ENCODE data around the gene POMT1. TPM values are rescaled to one million over a fixed set of nuclear protein-coding genes. Genes with fewer than 3 reads are reported as not detected.

Gene POMT1
- total RNA-seq, 1 donor from 2014 or later: 34.8 TPM

DNA sequence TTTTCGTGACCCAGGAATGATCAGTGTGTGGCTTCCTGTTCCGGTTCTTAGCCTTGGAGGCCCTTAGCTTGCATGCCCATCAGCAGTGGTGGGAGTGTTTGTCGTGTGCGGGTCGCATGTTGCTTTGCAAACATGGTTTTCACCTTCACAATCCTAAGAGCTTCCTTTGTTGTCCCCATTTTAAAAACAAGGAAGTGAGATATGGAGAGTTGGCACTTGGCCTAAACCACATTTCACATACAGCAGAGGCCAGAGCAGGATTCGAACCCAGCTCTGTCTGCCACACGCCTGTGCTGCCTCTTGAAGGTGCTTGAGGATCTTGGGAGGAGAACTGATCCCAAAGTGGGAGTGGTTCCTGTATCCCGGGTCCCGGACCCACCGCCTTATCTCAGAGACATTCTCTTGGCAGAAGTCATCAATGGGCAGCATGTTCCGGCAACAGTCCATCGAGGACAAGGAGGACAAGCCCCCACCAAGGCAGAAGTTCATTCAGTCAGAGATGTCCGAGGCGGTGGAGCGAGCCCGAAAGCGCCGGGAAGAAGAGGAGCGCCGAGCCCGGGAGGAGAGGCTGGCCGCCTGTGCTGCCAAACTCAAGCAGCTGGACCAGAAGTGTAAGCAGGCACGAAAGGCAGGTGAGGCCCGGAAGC, 38.2 kb upstream of the POMT1 start:
- Mint-ChIP-seq H3K36me3 (ENCODE audit: low read depth, unreplicated experiment) (peaks cover 29% of the 10 kb centered on the region), H3K9me3 (ENCODE audit: unreplicated experiment) (no peaks in the 10 kb centered on the region), H3K4me3 (ENCODE audit: unreplicated experiment) (no peak overlapping the region), H3K27ac (ENCODE audit: unreplicated experiment) (no peak overlapping the region), H3K27me3 (ENCODE audit: low read depth, unreplicated experiment) (no peaks in the 10 kb centered on the region), H3K4me1 (ENCODE audit: low read depth, unreplicated experiment) (no peaks in the 10 kb centered on the region)
- TF ChIP-seq EZH2 (IDR thresholded peaks at IDR 0.05; ENCODE audit: insufficient read depth, low read length): no peak
- TF ChIP-seq, protein P1, sequence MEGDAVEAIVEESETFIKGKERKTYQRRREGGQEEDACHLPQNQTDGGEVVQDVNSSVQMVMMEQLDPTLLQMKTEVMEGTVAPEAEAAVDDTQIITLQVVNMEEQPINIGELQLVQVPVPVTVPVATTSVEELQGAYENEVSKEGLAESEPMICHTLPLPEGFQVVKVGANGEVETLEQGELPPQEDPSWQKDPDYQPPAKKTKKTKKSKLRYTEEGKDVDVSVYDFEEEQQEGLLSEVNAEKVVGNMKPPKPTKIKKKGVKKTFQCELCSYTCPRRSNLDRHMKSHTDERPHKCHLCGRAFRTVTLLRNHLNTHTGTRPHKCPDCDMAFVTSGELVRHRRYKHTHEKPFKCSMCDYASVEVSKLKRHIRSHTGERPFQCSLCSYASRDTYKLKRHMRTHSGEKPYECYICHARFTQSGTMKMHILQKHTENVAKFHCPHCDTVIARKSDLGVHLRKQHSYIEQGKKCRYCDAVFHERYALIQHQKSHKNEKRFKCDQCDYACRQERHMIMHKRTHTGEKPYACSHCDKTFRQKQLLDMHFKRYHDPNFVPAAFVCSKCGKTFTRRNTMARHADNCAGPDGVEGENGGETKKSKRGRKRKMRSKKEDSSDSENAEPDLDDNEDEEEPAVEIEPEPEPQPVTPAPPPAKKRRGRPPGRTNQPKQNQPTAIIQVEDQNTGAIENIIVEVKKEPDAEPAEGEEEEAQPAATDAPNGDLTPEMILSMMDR (IDR thresholded peaks at IDR 0.05; ENCODE audit: insufficient read depth, low read depth, low read length): no peak
- no peaks in the 10 kb centered on the region for H3K9me3 ChIP-seq (ENCODE audit: insufficient read depth, low read depth, low read length)
- H3K27me3 ChIP-seq (ENCODE audit: insufficient read depth, low read length): no peaks in the 10 kb centered on the region
- no peak overlapping the region for H2AFZ ChIP-seq (ENCODE audit: low read depth, low read length)
- no peak overlapping the region for H3K4me3 ChIP-seq (ENCODE audit: insufficient read depth, low read depth, low read length)
- H3K9ac ChIP-seq (ENCODE audit: low read length): no peak overlapping the region
- peaks cover 75% of the 10 kb centered on the region for H4K20me1 ChIP-seq (ENCODE audit: insufficient read depth, low read length)
- no peak overlapping the region for H3K27ac ChIP-seq (ENCODE audit: low read depth, low read length)
- DNase-seq (ENCODE audit: low read depth) (no peak), FAIRE-seq (no peak)
- H3K4me2 ChIP-seq (ENCODE audit: low read length): no peak overlapping the region
- peaks cover 77% of the 10 kb centered on the region for H3K79me2 ChIP-seq (ENCODE audit: insufficient read depth, low read length)
- H3K36me3 ChIP-seq (ENCODE audit: insufficient read depth, low read length): peaks cover 66% of the 10 kb centered on the region
- no peaks in the 10 kb centered on the region for H3K4me1 ChIP-seq (ENCODE audit: insufficient read depth, low read length)

- Mint-ChIP-seq H3K9me3 (ENCODE audit: unreplicated experiment) (no peaks in the 10 kb centered on the region), H3K36me3 (ENCODE audit: low read depth, unreplicated experiment) (peaks cover 36% of the 10 kb centered on the region), H3K4me1 (ENCODE audit: low read depth, unreplicated experiment) (no peaks in the 10 kb centered on the region), H3K27ac (ENCODE audit: unreplicated experiment) (no peak overlapping the region), H3K4me3 (ENCODE audit: unreplicated experiment) (no peak overlapping the region), H3K27me3 (ENCODE audit: low read depth, unreplicated experiment) (no peaks in the 10 kb centered on the region)
- DNase-seq (ENCODE audit: low read depth) (no peak), FAIRE-seq (no peak)
- Histone ChIP-seq H3K4me1 (ENCODE audit: insufficient read depth, low read length) (no peaks in the 10 kb centered on the region), H3K27me3 (ENCODE audit: insufficient read depth, low read length) (no peaks in the 10 kb centered on the region), H3K79me2 (ENCODE audit: insufficient read depth, low read length) (peaks cover 77% of the 10 kb centered on the region), H4K20me1 (ENCODE audit: insufficient read depth, low read length) (peaks cover 75% of the 10 kb centered on the region), H3K9ac (ENCODE audit: low read length) (no peak overlapping the region), H3K9me3 (ENCODE audit: insufficient read depth, low read depth, low read length) (no peaks in the 10 kb centered on the region), H2AFZ (ENCODE audit: low read depth, low read length) (no peak overlapping the region), H3K4me3 (ENCODE audit: insufficient read depth, low read depth, low read length) (no peak overlapping the region), H3K36me3 (ENCODE audit: insufficient read depth, low read length) (peaks cover 58% of the 10 kb centered on the region), H3K4me2 (ENCODE audit: low read length) (no peak overlapping the region), H3K27ac (ENCODE audit: low read depth, low read length) (no peak overlapping the region)
- TF ChIP-seq EZH2 (IDR thresholded peaks at IDR 0.05; ENCODE audit: insufficient read depth, low read length): no peak
- TF ChIP-seq, protein P1 (IDR thresholded peaks at IDR 0.05; ENCODE audit: insufficient read depth, low read depth, low read length): no peak
Observed at GRCh38 chr9:131465401-131465800, 37.3 kb upstream of the POMT1 start.

DNA sequence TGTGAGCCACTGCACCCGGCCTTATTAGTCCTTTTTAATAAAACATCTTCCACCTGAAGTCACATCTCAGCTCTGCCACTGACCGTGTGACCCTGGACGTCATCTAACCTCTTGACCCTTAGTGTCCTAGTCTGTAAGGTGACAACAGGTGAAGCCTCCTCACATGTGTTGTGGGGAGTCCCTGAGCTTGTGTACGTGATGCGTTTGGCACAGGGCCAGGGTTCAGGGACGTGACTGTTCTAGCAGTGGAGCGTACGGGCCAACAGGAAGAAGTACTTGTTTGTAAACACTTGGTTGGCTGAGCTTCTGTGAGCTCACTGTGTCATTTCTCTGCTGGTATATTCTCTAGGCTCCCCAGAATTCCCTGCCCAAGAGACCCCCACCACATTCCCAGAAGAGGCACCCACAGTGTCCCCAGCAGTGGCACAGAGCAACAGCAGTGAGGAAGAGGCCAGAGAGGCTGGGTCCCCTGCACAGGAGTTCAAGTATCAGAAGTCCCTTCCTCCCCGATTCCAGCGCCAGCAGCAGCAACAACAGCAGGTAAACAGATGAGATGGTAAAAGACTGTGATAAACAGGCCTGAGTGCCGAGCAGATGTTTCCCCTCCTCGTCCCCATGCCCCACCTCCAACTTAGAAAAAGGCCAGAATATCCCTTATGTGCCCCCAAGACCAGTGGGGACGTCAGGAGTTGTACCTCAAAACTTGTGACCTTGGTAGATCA, 35.3 kb upstream of the POMT1 start:
- Histone ChIP-seq H3K27me3 (ENCODE audit: insufficient read depth, low read length) (no peaks in the 10 kb centered on the region), H3K36me3 (ENCODE audit: insufficient read depth, low read length) (peaks cover 58% of the 10 kb centered on the region), H3K4me1 (ENCODE audit: insufficient read depth, low read length) (no peaks in the 10 kb centered on the region), H3K4me2 (ENCODE audit: low read length) (no peak overlapping the region), H3K4me3 (ENCODE audit: insufficient read depth, low read depth, low read length) (no peak overlapping the region), H2AFZ (ENCODE audit: low read depth, low read length) (no peak overlapping the region), H3K27ac (ENCODE audit: low read depth, low read length) (no peak overlapping the region), H3K9ac (ENCODE audit: low read length) (no peak overlapping the region), H4K20me1 (ENCODE audit: insufficient read depth, low read length) (peaks cover 84% of the 10 kb centered on the region), H3K9me3 (ENCODE audit: insufficient read depth, low read depth, low read length) (no peaks in the 10 kb centered on the region), H3K79me2 (ENCODE audit: insufficient read depth, low read length) (peaks cover 76% of the 10 kb centered on the region)
- peaks cover 28% of the 10 kb centered on the region for H3K36me3 Mint-ChIP-seq (ENCODE audit: low read depth, unreplicated experiment)
- no peak overlapping the region for H3K27ac Mint-ChIP-seq (ENCODE audit: unreplicated experiment)
- no peaks in the 10 kb centered on the region for H3K27me3 Mint-ChIP-seq (ENCODE audit: low read depth, unreplicated experiment)
- no peaks in the 10 kb centered on the region for H3K4me1 Mint-ChIP-seq (ENCODE audit: low read depth, unreplicated experiment)
- no peaks in the 10 kb centered on the region for H3K9me3 Mint-ChIP-seq (ENCODE audit: unreplicated experiment)
- FAIRE-seq (no peak), DNase-seq (ENCODE audit: low read depth) (no peak)
- TF ChIP-seq, protein P1 (IDR thresholded peaks at IDR 0.05; ENCODE audit: insufficient read depth, low read depth, low read length): no peak
- no peak for TF ChIP-seq EZH2 (IDR thresholded peaks at IDR 0.05; ENCODE audit: insufficient read depth, low read length)
- no peak overlapping the region for H3K4me3 Mint-ChIP-seq (ENCODE audit: unreplicated experiment)
